Activated naive CD4-positive, alpha-beta T cell treated with anti-CD3 and anti-CD28 coated beads, Interleukin-2, amount 10 ng/mL, durations not matched to agents 7 days and 5 days (primary cell): ENCODE measurements around the gene SERPINE1.
A peak's percentile ranks its signal among the peaks of the same experiment; 100 is the strongest.

Experiments used
- CTCF ChIA-PET: fragments of 350-600 bp; sonication (Branson Sonifier 250); formaldehyde crosslinking; loops from one replicate; lab custom pipeline; 2021; ENCODE audit warnings: antibody characterized with exemption; lab: Charles Lee
- DNase-seq: peaks from one replicate; pipeline ENCODE4 v3.0.0-alpha.2; 2020
- H3K27ac Mint-ChIP-seq: one replicate; pipeline ENCODE4 v1.8.0; 2021; ENCODE audit warnings: mild to moderate bottlenecking, moderate library complexity, mixed read lengths
- H3K27me3 Mint-ChIP-seq: one replicate; pipeline ENCODE4 v1.8.0; 2021; ENCODE audit warnings: mild to moderate bottlenecking, mixed read lengths
- H3K36me3 Mint-ChIP-seq: one replicate; pipeline ENCODE4 v1.8.0; 2021; ENCODE audit warnings: mixed read lengths
- H3K4me1 Mint-ChIP-seq: one replicate; pipeline ENCODE4 v1.8.0; 2021; ENCODE audit warnings: mixed read lengths
- H3K4me3 Mint-ChIP-seq: one replicate; pipeline ENCODE4 v1.8.0; 2021; ENCODE audit warnings: mild to moderate bottlenecking, moderate library complexity, mixed read lengths
- H3K9me3 Mint-ChIP-seq: one replicate; pipeline ENCODE4 v1.8.0; 2021; ENCODE audit warnings: mixed read lengths

SERPINE1 gene

GRCh38 chr7:101159696-101160674 lies 33.1 kb downstream of the SERPINE1 start:
- CTCF ChIA-PET, result interaction anchor here (0.7 kb wide), 1 partner anchor 16 kb away, joined by 3 read pairs; no protein-coding TSS in a partner anchor
- peaks cover 15% of the 10 kb centered on the region for H3K36me3 Mint-ChIP-seq
- H3K4me3 Mint-ChIP-seq, result no peak overlapping the region
- H3K4me1 Mint-ChIP-seq, result peaks cover 24% of the 10 kb centered on the region
- no peaks in the 10 kb centered on the region for H3K9me3 Mint-ChIP-seq
- no peak for DNase-seq
- no peak overlapping the region for H3K27ac Mint-ChIP-seq
- H3K27me3 Mint-ChIP-seq, result peaks cover 35% of the 10 kb centered on the region

GRCh38 chr7:101160910-101161309 lies 34.0 kb downstream of the SERPINE1 start:
- Mint-ChIP-seq H3K4me3 (no peak overlapping the region), H3K4me1 (peaks cover 25% of the 10 kb centered on the region), H3K27ac (no peak overlapping the region), H3K9me3 (no peaks in the 10 kb centered on the region), H3K36me3 (peaks cover 18% of the 10 kb centered on the region), H3K27me3 (peaks cover 44% of the 10 kb centered on the region)
- CTCF ChIA-PET, result interaction anchor here (1.6 to 2.9 kb wide), 2 partner anchors 10 to 17 kb away, joined by 3 to 12 read pairs; no protein-coding TSS in a partner anchor
- DNase-seq, result no peak

DNA sequence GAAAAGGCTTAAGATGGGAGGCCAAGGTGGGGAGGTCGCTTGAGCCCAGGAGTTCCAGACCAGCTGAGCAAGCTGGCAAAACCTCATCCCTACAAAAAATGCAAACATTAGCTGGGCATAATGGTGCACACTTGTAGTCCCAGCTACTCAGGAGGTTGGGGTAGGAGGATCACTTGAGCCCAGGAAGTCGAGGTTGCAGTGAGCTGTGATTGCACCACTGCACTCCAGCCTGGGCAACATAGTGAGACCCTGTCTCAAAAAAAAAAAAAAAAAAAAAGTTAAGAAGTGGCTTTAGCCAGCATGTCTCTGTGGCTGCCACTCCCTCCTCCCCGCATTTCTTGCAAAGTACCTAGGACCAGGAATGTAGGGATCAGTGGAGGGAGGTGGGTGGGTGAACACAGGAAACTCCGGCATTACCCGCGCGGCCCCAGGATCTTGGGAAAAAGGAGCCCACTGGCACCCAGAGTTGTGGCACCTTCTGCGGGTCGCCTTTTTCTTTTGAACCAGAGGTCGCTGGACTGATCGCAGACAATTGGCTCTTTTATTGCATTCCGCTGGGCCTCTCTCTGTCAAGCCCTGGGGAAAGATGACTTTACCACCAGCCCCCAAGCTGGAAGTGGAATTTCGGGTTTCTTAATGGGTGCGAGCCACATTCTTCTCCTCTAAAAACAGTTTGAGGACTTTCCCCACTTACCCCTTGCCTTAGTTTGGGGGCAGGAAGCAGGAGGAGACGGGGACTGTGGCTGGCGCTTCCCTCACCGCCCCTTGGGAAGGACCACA lies 35.0 kb downstream of the SERPINE1 start:
- Mint-ChIP-seq H3K9me3 (no peaks in the 10 kb centered on the region), H3K27me3 (peaks cover 54% of the 10 kb centered on the region), H3K36me3 (peaks cover 14% of the 10 kb centered on the region), H3K4me3 (peak overlapping the region; percentile 60), H3K27ac (no peak overlapping the region), H3K4me1 (peaks cover 28% of the 10 kb centered on the region)
- CTCF ChIA-PET, result interaction anchor here (1.2 to 2.9 kb wide), 3 partner anchors 9 to 18 kb away, joined by 3 to 12 read pairs (median 3); no protein-coding TSS in a partner anchor
- no peak for DNase-seq

DNA sequence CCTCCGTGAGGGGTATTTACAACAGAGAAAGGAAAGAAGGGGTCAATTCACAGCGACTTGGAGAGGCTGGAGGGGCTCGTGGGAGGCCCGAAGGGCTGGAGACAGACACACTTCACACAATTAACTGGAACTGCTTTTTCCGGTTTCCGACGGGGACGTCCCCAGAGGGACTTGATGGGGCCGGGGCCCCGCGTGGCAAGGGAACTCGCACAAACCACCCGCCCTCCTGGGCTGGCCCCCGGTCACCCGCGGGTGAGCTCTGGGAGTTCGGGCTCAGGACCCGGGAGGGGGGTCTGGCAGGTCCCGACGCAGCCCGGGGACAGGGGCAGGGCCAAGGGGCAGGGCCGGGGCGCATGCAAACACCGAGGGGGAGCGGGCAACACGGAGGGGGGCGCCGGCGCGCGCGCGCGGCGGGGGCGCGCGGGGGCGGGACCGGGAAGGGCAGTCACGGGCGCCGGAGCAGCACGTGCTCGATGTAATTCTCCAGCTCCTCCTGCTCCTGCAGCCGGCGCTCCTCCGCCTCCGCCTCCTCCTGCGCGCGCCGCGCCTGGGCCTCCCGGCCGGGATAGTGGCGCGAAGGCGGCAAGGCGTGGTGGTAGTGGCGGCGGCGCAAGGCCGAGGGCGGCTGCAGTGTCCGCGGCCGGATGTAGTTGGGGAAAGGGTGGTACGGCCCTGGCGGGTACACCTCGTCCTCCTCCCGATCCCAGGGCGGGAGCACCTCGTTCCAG lies 35.8 kb downstream of the SERPINE1 start:
- no peaks in the 10 kb centered on the region for H3K9me3 Mint-ChIP-seq
- peaks cover 34% of the 10 kb centered on the region for H3K4me1 Mint-ChIP-seq
- peaks cover 62% of the 10 kb centered on the region for H3K27me3 Mint-ChIP-seq
- H3K27ac Mint-ChIP-seq, result no peak overlapping the region
- DNase-seq, result peak; percentile 49
- peaks cover 12% of the 10 kb centered on the region for H3K36me3 Mint-ChIP-seq
- CTCF ChIA-PET, result interaction anchor here (1.2 to 2.9 kb wide), 3 partner anchors 8 to 19 kb away, joined by 3 to 12 read pairs (median 3); no protein-coding TSS in a partner anchor
- H3K4me3 Mint-ChIP-seq, result peak overlapping the region; percentile 60

- Mint-ChIP-seq H3K36me3 (peaks cover 7% of the 10 kb centered on the region), H3K4me1 (peaks cover 38% of the 10 kb centered on the region), H3K27ac (no peak overlapping the region), H3K9me3 (no peaks in the 10 kb centered on the region), H3K4me3 (peak overlapping the region; percentile 70), H3K27me3 (peaks cover 70% of the 10 kb centered on the region)
- peak; percentile 66 for DNase-seq
- CTCF ChIA-PET, result interaction anchor here (1.2 to 2.9 kb wide), 2 partner anchors 10 to 19 kb away, joined by 3 to 12 read pairs; no protein-coding TSS in a partner anchor
These were observed 36.6 kb downstream of the SERPINE1 start for GRCh38 chr7:101163279-101164070.

DNA sequence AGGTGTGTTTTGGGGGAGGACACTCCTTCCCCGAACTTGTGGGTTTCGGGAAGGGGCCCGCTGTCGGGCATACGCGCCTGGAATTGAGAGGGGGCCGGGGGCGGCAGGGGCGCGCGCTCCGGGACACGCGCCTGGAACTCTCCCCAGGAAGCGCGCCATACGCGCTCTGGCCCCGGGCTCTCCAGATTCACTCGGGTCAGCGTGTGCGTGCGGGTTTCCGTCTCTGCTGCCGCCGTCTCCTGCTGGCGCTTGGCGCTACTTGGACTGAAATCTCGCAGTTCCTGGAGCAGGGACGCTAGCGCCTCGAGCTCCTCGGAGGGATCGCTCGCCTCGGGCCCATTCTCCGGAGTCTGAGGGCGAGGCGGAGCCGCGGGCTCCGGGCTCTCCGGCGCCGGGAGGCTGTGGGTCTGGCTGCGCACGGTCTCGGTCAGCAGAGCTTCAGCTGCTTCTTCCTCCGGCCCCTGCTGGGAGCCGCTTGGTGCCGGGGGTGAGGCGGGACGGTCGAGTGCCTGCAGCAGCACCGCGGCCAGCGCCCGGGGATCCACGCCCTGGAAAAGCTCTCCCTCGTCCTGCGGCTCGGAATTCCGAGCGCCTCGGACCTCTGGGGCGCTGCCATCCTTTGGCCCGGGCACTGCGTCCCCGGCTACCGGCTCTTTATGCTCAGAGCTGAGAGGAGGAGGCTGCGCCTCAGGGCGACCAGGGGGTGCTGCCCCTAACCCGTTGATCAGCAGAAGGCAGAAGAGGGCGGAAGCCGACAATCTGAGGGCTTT lies 37.4 kb downstream of the SERPINE1 start:
- Mint-ChIP-seq H3K9me3 (no peaks in the 10 kb centered on the region), H3K27me3 (peaks cover 77% of the 10 kb centered on the region), H3K4me1 (peaks cover 42% of the 10 kb centered on the region), H3K36me3 (peaks cover 6% of the 10 kb centered on the region), H3K4me3 (no peak overlapping the region), H3K27ac (no peak overlapping the region)
- DNase-seq, result no peak
- CTCF ChIA-PET, result interaction anchor here (1.6 kb wide), 1 partner anchor 22 kb away, joined by 6 read pairs; no protein-coding TSS in a partner anchor

- Mint-ChIP-seq H3K4me3 (peak within 1 kb of the TSS; percentile 63), H3K9me3 (no peaks in the 10 kb centered on the region), H3K27me3 (peaks cover 88% of the 10 kb centered on the region), H3K36me3 (peaks cover 5% of the 10 kb centered on the region), H3K27ac (peak within 1 kb of the TSS; percentile 82), H3K4me1 (peaks cover 51% of the 10 kb centered on the region)
- DNase-seq, result peak; percentile 95
- CTCF ChIA-PET, result interaction anchor here (1.0 to 1.6 kb wide), 2 partner anchors 21 to 23 kb away, joined by 4 to 6 read pairs; no protein-coding TSS in a partner anchor
These were observed 38.4 kb downstream of the SERPINE1 start, which contains the start of gene VGF for GRCh38 chr7:101165075-101165957. TSS of gene VGF (minus strand) at chr7:101165569. CDS start at chr7:101164843, 726 bp downstream.

DNA sequence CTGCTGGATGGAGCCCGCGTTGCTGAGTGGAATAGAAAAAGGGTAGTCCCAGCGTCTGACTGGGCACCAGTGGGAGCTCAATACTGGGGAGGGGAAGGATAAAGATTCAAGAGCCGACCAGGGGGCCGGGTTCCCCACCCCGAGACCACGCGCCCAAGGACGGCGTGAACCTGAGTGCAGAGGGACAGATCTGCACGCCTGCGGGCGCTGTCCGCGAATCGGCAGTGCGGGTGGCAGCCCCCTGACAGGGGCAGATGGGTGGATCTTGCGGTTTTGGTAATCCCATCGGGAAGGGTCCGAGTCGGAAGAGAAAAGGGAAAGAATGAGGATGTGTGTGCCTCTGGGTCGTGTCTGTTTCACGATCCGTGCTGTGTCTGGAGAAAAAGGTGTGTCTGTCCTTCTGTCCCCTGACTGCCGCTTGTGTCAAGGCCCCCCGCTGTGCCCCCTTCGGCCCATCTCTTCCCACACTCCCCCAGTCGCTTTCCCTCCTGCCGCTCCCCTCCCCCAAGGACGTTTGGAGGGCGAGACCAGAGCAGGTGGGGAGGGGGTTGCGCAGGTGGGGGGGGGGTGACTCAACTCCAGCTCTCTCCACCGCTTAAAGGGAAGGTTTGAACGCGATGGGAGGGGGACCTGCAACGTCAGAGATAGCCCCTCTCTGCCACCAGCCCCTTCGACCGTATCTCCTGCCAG lies 39.2 kb downstream of the SERPINE1 start:
- Mint-ChIP-seq H3K36me3 (peaks cover 5% of the 10 kb centered on the region), H3K27ac (peak overlapping the region; percentile 35), H3K4me3 (peak overlapping the region; percentile 63), H3K4me1 (peaks cover 58% of the 10 kb centered on the region), H3K27me3 (peaks cover 96% of the 10 kb centered on the region), H3K9me3 (no peaks in the 10 kb centered on the region)
- DNase-seq, result no peak
- CTCF ChIA-PET, result interaction anchor here (1.0 to 1.6 kb wide), 2 partner anchors 22 to 24 kb away, joined by 4 to 6 read pairs; no protein-coding TSS in a partner anchor

DNA sequence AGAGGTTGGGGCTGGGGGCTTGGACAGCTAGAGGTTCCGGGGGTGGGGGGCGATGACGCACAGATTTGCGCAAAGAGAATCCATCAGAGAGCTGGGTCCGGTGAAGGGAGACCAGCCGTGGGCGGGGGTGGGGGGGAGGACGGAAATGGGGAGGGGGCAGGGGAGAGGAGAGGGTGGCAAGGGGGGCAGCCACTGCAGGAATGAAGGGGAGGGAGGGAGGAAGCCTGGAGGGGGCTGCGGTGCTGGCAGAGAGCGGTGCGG lies 39.7 kb downstream of the SERPINE1 start:
- no peak for DNase-seq
- CTCF ChIA-PET, result no interaction called here
- H3K4me3 Mint-ChIP-seq, result no peak overlapping the region

DNA sequence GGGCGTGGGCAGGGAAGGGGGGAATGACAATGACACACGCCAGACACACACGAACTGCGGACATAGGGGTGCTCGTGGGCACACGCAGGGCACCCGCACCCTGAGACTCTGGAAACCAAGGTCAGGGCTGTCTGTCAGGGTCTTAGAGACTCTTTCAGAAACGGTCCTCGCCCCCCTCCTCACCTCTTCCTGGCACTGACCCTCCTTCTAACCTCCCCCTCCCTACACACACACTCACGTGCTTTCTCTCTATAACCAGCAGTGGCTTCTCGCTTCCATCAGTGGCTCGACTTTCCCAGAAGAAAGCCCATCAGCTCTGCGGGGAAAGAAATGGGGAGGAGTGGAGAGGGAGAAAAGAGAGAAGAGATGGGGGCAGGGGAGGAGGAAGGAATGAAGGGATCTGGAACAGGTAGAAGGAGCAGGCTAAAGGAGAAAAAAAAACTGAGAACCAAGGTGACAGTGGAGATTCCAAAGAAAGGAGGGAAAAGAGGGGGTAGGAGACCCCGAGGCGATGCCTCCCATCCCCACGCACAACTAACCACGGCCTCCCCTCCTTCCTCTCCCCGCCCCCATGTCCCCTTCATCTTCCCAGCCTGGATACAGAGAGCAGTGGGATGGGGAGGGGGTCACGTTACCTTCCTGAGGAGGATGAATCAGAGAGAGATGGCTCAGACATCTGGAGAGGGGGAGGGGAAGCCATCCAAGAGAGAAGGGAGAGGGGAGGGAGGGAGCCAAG lies 40.2 kb downstream of the SERPINE1 start:
- DNase-seq, result no peak
- Mint-ChIP-seq H3K4me1 (peaks cover 67% of the 10 kb centered on the region), H3K9me3 (no peaks in the 10 kb centered on the region), H3K4me3 (no peak overlapping the region), H3K27me3 (peaks cover 100% of the 10 kb centered on the region), H3K36me3 (peaks cover 5% of the 10 kb centered on the region), H3K27ac (no peak overlapping the region)
- CTCF ChIA-PET, result no interaction called here

More for the DNA sequence above, 39.7 kb downstream of the SERPINE1 start:
- Mint-ChIP-seq H3K36me3 (peaks cover 5% of the 10 kb centered on the region), H3K27ac (no peak overlapping the region), H3K9me3 (no peaks in the 10 kb centered on the region), H3K27me3 (peaks cover 100% of the 10 kb centered on the region), H3K4me1 (peaks cover 62% of the 10 kb centered on the region)
